Measurements from ENCODE around the gene AKR1C8.
"Not testable (repeated sequence)": the region's sequence is repeated elsewhere in the genome, so short reads cannot be mapped to it uniquely, and the experiment has no call there.

AKR1C8 gene

GRCh38 chr10:5163487-5163886 lies 21.5 kb downstream of the AKR1C8 start:
- no peak for DNase-seq

DNA sequence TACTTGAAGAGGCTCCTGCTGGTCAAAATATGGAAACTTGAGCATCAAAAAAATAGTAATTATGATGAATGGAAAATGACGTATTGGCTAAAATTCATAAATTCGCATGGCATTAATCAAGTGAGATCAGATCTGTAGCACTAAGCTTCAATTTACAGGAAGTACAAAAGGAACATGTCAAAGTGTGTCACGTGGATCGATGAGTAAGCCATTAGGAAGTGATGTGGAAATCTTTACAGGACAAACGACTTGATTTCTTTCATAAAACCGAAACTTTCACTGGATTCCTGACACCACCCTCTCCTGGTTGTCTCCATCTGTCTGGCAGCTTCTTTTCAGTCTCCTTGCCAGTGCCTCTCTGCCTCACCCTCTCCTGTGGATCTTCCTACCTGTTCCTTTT lies 25.8 kb downstream of the AKR1C8 start:
- DNase-seq: no peak

DNA sequence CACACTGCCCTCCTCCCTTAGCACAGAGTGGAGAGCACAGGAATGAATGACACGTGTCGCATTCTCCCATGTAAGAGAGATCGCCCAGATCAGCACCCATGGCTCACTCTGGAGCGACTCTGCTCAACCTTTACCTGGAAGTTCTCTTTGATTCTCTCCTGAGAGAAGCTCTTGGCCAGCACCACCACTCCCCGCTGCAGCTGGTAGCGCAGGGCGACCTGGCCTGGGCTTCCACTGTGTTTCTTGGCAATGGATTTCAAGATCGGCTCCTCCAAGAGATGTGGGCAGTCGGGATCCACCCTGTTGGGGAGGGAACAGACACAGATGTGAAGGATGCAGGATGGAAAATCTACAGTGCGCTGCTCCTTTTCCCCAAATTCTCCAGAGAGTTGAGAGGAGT lies 27.4 kb downstream of the AKR1C8 start:
- no peak for DNase-seq

GRCh38 chr10:5155951-5156350 lies 29.0 kb downstream of the AKR1C8 start:
- no peak for DNase-seq

DNA sequence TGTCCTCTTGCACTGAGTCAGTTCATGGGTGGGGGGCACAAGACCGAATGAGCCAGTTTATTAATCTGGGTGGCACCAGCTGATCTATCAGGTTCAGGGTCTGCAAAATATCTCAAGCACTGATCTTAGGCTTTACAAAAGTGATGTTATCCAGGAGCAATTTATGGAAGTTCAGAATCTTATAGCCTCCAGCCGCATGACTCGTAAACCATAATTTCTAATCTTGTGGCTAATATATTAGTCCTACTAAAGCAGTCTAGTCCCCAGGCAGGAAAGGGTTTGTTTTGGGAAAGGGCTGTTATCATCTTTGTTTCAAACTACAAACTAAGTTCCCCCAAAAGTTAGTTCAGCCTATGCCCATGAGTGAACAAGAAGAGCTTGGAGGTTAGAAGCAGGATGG lies 33.9 kb downstream of the AKR1C8 start:
- no peak for DNase-seq

DNA sequence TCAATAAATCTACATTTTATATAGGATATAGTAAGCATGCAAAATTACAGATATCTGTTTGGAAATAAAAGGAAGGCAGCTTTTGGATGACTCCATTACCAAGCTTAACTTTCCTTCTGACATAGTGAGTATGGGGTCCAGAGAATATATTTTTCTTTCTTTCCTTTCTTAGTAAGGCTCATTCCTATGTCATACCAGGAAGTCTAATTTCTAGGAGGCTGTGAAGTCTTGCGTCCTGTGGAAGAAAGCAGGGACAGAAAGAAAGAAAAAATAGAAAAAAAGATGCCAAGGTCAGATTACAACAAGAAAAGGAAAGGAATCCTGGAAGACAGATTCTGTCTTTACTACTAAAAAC lies 36.3 kb downstream of the AKR1C8 start:
- no peak for DNase-seq

DNA sequence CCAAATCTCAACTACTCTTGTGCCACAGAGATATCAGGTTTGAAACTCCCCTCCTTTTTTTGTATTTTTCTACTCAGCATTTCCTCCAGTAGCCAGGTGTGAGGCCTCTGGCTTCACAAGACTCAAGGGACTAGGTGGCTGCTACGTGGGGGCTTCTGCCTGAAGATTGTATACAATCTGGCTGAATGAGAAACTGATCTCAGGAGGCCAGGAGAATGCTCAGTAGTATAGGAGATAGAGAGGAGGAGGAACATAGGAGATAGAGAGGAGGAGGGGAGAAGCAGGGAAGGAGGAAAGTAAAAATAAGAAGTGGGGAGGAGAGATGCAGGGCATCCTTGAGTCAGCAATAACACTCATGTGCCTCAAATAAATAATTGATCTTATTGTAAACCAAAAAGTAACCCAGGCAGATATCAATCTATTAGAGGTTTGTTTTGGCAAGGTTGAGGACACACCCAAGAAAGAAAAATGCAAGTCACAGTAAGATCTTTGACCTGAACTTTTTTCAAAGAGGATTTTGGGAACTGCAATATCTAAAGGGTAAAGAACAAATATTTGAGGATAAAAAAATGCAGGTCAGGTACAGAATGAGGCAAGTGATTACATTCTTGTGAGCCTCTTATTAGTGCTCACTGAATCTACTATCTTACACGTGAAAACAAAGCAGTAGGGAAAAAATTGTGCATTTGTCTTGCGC lies 36.8 kb downstream of the AKR1C8 start:
- DNase-seq: no peak

DNA sequence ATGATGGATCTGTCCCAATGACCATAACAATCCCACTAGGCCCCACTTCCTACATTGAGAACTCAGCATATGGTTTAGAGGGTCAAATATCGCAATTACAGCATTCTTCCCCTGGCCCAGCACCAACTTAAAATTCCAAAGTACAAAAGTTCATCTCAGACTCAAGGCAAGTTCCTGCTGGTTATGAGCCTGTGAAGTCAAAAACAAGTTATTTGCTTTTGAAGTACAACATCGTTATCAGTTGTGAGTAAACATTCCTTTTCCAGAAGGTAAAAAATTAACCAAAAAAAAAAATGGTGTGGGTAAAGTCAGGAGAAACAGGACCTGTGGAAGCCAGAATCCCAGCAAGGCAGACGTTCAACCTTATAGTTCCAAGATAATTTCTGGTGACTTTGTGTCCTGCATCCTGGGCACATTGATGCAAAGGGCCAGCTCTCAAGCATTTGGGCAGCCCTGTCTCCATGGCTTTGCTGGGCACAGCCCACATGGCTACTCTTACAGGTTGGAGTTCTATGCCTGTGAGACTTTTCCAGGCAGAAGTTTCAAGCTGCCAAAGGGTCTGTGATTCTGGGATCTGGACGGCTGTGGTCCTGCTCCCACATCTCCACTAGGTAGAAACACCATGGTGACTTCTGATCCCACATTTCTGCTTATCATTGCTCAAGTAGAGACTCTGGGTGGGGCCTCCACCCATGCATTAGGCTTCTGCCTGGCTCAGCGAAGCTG lies 37.5 kb downstream of the AKR1C8 start:
- no peak for DNase-seq

DNA sequence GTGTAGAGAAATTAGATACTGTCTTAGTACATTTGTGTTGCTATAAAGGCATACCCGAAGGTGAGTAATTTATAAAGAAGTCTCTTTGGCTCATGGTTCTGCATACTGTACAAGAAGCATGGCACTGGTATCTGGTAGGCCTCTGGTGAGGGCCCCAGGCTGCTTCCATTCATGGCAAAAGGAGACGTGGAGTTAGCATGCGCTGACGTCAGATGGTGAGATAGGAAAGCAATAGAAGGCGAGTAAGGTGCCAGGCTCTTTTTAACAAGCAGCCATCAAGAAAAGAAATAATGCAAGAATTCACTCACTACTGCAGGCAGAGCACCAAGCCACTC lies 38.1 kb downstream of the AKR1C8 start:
- DNase-seq: no peak

- no peak for DNase-seq
Measured at GRCh38 chr10:5143137-5143536, 41.8 kb downstream of the AKR1C8 start.

GRCh38 chr10:5142199-5142598 lies 42.8 kb downstream of the AKR1C8 start:
- DNase-seq: no peak

DNA sequence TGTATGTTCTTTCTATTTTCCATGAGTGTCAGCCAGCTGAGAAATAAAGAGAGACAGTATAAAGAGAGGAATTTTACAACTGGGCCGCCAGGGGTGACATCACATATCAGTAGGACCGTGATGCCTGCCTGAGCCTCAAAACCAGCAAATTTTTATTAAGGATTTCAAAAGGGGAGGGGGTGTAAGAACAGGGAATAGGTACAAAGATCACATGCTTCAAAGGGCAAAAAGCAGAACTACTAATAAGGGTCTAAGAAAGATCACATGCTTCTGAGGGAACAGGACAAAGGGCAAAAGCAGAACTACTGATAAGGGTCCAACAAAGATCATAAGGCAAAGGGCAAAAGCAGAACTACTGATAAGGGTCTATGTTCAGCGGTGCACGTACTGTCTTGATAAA lies 47.3 kb downstream of the AKR1C8 start:
- DNase-seq: not testable (repeated sequence)

DNA sequence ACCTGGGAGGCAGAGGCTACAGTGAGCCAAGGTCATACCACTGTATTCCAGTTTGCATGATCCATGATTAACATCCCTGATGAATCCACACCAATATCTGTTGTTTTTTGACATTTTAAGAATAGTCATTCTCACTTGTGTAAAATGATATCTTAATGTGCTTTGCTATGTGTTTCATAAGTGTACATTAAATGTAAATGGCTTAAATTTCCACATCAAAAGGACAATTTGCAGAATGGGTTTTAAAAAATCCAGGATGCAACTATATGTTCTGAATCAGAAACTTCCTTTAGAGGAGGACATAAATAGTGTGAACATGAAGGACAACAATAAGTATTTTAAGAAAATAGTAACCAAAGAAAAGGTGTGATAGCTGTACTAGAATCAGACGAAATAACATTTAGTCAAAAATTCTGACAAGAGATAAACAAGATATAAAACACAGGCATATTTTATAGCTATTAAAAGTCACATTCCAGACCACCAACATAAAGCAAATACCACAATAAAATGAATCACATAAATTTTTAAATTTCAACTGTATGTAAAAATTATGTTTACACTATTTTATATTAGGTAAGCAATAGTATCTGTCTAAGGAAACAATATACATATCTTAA lies 48.4 kb downstream of the AKR1C8 start:
- no peak for DNase-seq

DNA sequence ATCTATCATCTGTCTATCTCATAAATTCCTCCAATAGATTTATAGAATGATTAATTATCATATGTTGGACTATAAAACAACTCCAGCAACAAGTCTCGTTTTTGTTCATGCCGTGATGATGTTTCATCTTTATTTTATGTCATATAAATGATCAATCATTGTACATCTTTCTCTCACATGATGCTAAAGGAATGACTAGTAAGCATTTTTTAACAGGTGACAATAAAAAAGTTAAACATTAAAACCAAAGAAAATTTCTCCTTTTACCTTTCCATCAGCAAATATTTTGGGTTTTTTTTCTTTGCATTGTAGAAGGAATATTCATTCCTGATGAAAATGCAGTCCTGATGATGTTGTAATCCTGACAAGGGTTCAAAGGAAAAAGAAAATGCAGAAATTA lies 49.4 kb downstream of the AKR1C8 start:
- DNase-seq: no peak

DNA sequence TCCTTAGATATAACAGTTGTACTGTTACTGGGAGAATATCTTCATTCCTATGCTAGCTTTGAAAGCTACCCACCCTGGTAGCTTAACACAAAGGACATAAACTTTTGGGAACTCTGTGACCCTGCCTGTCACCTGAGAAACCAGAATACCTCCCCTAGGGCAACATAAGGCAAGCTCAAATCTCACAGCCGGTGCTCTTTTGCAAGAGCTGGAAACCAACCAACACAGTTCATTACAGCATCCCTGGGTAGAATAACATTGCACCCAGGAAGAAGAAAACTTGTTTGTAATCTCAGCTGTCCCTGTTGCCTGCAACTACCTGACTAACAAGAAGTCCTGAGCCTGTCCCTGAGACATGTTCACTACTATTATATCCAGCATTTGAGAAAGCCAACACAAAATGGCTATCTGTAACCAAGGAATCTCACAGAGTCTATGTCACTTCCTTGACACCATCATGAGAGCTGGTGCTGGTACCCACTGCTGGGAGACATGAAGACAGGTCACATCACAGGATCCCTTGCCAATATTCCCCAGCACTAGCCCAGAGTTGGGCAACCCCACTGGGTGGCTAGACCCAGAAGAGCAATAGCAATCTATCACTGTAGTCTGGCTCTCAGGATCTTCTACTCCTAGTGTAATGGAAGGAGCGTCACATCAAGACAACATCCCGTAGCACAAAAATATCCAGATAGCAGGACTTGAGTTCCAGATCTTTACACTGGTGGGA lies 59.5 kb downstream of the AKR1C8 start:
- DNase-seq: no peak

DNA sequence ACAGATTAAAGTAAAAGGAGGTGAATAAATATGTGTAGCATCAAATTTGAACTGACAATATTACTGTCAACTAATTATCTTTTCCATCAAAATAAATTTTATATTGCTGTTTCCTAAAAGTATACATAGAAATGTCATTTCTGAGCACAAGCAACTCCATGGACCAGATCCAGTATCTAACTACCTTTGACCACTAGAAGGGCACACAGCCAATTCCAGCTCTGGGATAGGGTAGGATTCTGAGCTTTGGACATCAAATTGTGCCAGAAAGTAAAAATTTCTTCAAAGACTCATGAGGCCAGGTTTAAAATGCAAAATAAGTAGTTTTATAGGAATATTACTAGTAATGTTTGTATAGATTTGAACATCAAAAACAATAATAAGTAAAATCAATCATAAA lies 61.1 kb downstream of the AKR1C8 start:
- DNase-seq: no peak

GRCh38 chr10:5119997-5120396 lies 65.0 kb downstream of the AKR1C8 start:
- not testable (repeated sequence) for DNase-seq

DNA sequence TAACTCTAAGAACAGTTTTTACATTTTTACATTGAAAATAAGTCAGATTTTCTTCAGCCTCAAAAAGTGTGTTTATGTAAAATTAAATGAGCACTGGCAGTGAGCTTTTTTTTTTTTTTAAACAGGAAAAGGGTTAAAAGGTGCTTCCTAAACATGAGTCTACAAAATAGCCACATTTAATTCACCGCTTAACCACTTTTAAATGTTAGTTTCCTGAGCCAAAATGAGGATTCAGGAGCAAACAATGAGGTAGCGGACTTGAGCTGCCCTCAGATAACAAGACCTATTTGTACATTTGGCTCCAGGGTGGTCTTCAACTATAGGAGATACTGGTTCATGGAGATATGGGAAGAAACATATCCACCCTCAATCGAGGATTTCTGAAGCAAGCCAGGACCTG lies 67.9 kb downstream of the AKR1C8 start:
- no peak for DNase-seq

- no peak for DNase-seq
Measured at GRCh38 chr10:5116621-5117020, 68.3 kb downstream of the AKR1C8 start.

DNA sequence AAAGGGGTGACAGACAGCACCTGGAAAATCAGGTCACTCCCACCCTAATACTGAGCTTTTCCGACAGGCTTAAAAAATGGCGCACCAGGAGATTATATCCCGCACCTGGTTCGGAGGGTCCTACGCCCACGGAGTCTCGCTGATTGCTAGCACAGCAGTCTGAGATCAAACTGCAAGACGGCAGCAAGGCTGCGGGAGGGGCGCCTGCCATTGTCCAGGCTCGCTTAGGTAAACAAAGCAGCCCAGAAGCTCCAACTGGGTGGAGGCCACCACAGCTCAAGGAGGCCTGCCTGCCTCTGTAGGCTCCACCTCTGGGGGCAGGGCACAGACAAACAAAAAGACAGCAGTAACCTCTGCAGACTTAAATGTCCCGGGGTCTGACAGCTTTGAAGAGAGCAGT lies 75.1 kb downstream of the AKR1C8 start:
- DNase-seq: not testable (repeated sequence)

- no peak for DNase-seq
Measured at GRCh38 chr10:5108658-5109416, 76.1 kb downstream of the AKR1C8 start.

- DNase-seq: no peak
Measured at GRCh38 chr10:5107860-5108526, 77.0 kb downstream of the AKR1C8 start.

DNA sequence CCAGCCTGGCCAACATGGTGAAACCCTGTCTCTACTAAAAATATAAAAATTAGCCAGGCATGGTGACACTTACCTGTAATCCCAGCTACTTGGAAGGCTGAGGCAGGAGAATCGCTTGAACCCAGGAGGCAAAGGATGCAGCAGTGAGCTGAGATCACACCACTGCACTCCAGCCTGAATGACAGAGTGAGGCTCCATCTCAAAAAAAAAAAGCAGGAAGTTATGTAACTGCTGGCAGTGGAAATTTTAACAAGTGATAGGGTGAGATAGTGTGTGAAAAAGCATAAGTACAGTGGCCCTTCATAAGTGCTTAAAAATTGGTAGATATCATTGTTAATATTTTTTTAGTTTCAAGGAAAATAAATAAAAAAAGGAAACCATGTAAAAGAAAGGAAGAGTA lies 78.4 kb downstream of the AKR1C8 start:
- no peak for DNase-seq

Measured in activated naive CD4-positive, alpha-beta T cell treated with anti-CD3 and anti-CD28 coated beads, Interleukin-2, amount 50 U/mL, for 16 hours (primary cell).